KMS-11 (cell line): ENCODE results near the gene ID4.

Experiments used
- H2AFZ ChIP-seq: fragments of 200-600 bp; sonication (generic); 2 replicates; pipeline ENCODE4 v1.6.1; 2016; ENCODE audit warnings: antibody characterized with exemption, mixed run types, low read depth
- H3K27ac ChIP-seq: fragments of 200-600 bp; sonication (generic); 2 replicates; pipeline ENCODE4 v1.6.1; 2016; ENCODE audit warnings: mild to moderate bottlenecking, mixed run types
- H3K27me3 ChIP-seq: fragments of 200-600 bp; sonication (generic); 2 replicates; pipeline ENCODE4 v1.6.1; 2017; ENCODE audit warnings: mild to moderate bottlenecking, low read depth, mixed run types, moderate library complexity; ENCODE audit not compliant: insufficient read depth
- H3K36me3 ChIP-seq: fragments of 200-600 bp; sonication (generic); 2 replicates; pipeline ENCODE4 v1.6.1; 2017; ENCODE audit warnings: mild to moderate bottlenecking, mixed run types; ENCODE audit not compliant: insufficient read depth
- H3K4me1 ChIP-seq: fragments of 200-600 bp; sonication (generic); 2 replicates; pipeline ENCODE4 v1.6.1; 2016; ENCODE audit warnings: mild to moderate bottlenecking, low read depth, mixed run types; ENCODE audit not compliant: poor library complexity, severe bottlenecking
- H3K4me2 ChIP-seq: fragments of 200-600 bp; sonication (generic); 2 replicates; pipeline ENCODE4 v1.7.0; 2016; ENCODE audit warnings: mild to moderate bottlenecking, mixed run types
- H3K4me3 ChIP-seq: fragments of 200-600 bp; sonication (generic); IDR thresholded peaks from 2 replicates; pipeline ENCODE4 v1.6.1; 2017; ENCODE audit warnings: low read depth, low read length, mixed read lengths; ENCODE audit not compliant: insufficient read depth
- H3K79me2 ChIP-seq: fragments of 200-600 bp; sonication (generic); 2 replicates; pipeline ENCODE4 v1.6.1; 2016; ENCODE audit warnings: low read depth, mixed run types; ENCODE audit not compliant: insufficient read depth
- H3K9ac ChIP-seq: fragments of 200-600 bp; sonication (generic); 2 replicates; pipeline ENCODE4 v1.6.1; 2016; ENCODE audit warnings: mild to moderate bottlenecking, mixed run types
- H4K20me1 ChIP-seq: fragments of 200-600 bp; sonication (generic); 2 replicates; pipeline ENCODE4 v1.6.1; 2016; ENCODE audit warnings: mild to moderate bottlenecking, mixed run types; ENCODE audit not compliant: insufficient read depth
- CTCF ChIP-seq: fragments of 200-600 bp; sonication (generic); conservative IDR thresholded peaks from 2 replicates; pipeline ENCODE4 v1.6.1; 2017; ENCODE audit warnings: low read depth, mild to moderate bottlenecking, antibody characterized with exemption, low read length, moderate library complexity, mixed read lengths

The ID4 gene

GRCh38 chr6:19811397-19812079 is 25.6 kb upstream of the ID4 start:
- Histone ChIP-seq H3K4me3 (no peak overlapping the region), H3K4me1 (no peaks in the 10 kb centered on the region), H2AFZ (no peak overlapping the region), H3K79me2 (no peaks in the 10 kb centered on the region), H3K36me3 (no peaks in the 10 kb centered on the region), H3K9ac (no peak overlapping the region), H4K20me1 (no peaks in the 10 kb centered on the region), H3K27ac (no peak overlapping the region), H3K4me2 (no peak overlapping the region), H3K27me3 (no peaks in the 10 kb centered on the region)
- TF ChIP-seq CTCF: no peak

DNA sequence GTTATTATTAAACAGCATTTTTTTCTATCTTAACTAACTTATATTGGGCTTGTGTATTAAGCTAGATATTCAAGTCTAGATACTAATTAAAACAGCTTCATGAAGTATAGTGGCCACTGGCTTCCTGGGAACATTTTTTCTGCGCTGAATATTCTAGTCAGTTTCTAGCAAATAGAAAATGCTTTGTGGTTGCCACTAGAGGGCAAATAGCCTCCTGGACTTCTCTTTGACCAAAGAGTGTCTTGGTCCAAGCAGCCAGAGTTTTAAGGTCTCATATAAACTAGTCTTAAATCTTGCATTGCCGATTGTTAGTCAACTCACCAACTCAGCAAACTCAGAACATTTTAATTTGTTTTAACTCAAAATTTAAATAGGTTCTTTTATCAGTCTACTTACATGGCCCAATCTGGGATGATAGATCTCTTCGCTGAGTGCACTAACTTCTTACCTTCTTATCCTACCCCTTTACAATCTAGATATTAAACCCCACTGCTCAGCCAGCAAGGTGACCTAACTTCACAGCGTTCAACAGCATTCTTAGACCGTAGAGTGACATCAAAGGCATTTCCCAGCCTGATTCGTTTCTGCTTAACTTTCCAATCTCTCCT is 24.6 kb upstream of the ID4 start:
- Histone ChIP-seq H3K27ac (no peak overlapping the region), H3K4me2 (no peak overlapping the region), H4K20me1 (no peaks in the 10 kb centered on the region), H3K4me1 (no peaks in the 10 kb centered on the region), H3K79me2 (no peaks in the 10 kb centered on the region), H3K4me3 (no peak overlapping the region), H3K27me3 (no peaks in the 10 kb centered on the region), H3K9ac (no peak overlapping the region), H2AFZ (no peak overlapping the region), H3K36me3 (no peaks in the 10 kb centered on the region)
- peak; percentile 45; the same call in 1 of the 2 replicates for TF ChIP-seq CTCF

GRCh38 chr6:19818805-19819204 is 18.4 kb upstream of the ID4 start:
- Histone ChIP-seq H3K4me2 (no peak overlapping the region), H3K36me3 (no peaks in the 10 kb centered on the region), H4K20me1 (no peaks in the 10 kb centered on the region), H3K9ac (no peak overlapping the region), H3K79me2 (no peaks in the 10 kb centered on the region), H3K27me3 (no peaks in the 10 kb centered on the region), H3K27ac (no peak overlapping the region), H3K4me3 (no peak overlapping the region), H3K4me1 (no peaks in the 10 kb centered on the region), H2AFZ (no peak overlapping the region)
- no peak for TF ChIP-seq CTCF

DNA sequence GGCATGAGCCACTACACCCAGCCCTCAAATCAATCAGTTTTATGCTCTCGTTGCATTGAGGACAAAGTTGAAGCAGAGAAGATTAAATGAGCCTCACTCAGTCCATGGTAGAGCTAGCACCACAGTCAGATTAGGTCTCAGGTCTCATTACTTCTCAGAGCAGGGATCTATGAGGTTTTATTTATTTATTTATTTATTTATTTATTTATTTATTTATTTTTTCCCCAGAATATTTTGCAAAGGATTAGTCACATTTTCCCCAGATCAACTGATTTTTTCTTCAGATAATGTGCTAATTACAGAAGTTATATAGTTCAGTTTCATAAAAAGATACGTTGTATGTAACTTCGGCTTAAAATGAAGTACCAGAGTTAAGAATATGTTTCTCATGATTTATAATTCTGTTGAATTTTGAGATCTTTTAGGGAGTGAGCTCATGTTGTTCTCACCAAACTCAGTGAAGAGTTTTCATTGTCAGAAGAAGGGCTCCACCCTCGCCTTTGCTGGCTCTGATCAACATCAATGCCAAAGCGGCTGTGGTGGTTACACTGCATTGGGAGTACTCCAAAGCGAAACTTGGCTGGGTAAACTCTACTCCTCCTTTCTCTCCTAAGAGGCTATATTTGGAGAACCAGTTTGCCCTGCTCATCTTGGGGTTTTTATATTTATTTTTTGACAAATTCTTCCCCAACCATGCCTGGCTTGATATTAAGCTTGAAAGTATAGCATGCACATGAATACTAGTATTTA is 12.9 kb upstream of the ID4 start:
- Histone ChIP-seq H3K9ac (no peak overlapping the region), H3K4me1 (no peaks in the 10 kb centered on the region), H4K20me1 (no peaks in the 10 kb centered on the region), H3K36me3 (no peaks in the 10 kb centered on the region), H3K4me2 (no peak overlapping the region), H2AFZ (no peak overlapping the region), H3K27me3 (no peaks in the 10 kb centered on the region), H3K27ac (no peak overlapping the region), H3K79me2 (no peaks in the 10 kb centered on the region), H3K4me3 (no peak overlapping the region)
- no peak for TF ChIP-seq CTCF
